ENCODE data around the gene MYADML2.
"Not testable (repeated sequence)": the region's sequence is repeated elsewhere in the genome, so short reads cannot be mapped to it uniquely, and the experiment has no call there.

Gene MYADML2, protein sequence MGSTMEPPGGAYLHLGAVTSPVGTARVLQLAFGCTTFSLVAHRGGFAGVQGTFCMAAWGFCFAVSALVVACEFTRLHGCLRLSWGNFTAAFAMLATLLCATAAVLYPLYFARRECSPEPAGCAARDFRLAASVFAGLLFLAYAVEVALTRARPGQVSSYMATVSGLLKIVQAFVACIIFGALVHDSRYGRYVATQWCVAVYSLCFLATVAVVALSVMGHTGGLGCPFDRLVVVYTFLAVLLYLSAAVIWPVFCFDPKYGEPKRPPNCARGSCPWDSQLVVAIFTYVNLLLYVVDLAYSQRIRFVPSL

DNA sequence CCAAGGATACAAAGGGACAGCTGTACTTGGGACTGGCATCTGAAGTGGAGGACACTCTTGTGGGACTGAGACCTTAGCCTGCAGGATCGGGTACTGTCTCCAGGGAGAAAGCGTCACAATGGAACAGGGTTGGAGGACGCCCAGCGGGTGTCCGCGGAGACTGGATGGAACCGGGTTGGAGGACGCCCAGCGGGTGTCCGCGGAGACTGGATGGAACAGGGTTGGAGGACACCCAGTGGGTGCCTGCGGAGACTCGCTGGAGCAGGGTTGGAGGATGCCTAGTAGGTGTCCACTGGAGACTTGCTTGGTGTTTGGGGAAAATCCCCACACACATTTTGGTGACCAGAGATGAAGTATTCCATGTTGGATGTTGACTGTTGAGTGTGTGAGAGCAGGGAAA, at the start of gene MYADML2:
Gene MYADML2, minus strand, starts transcription at position 45 of the 400 bp plus-strand sequence. CDS start 5,492 bp downstream, outside the sequence.
- no peak for DNase-seq (ENCODE audit: low read depth)

DNA sequence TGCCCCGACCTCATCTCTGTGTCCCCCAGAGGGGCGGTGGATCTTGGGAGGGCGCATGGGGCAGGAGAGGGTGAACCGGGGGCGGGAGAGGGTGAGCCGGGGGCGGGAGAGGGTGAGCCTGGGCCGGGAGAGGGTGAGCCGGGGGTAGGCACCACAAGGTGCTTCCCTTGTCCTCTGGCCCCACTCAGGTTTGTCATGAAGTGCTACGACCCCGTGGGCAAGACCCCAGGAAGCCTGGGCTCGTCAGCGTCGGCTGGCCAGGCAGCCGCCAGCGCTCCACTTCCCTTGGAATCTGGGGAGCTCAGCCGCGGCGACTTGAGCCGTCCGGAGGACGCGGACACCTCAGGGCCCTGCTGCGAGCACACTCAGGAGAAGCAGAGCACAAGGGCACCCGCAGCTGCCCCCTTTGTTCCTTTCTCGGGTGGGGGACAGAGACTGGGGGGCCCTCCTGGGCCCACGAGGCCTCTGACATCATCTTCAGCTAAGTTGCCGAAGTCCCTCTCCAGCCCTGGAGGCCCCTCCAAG, 49.3 kb upstream of the MYADML2 start:
- no peak for DNase-seq (ENCODE audit: low read depth)

DNA sequence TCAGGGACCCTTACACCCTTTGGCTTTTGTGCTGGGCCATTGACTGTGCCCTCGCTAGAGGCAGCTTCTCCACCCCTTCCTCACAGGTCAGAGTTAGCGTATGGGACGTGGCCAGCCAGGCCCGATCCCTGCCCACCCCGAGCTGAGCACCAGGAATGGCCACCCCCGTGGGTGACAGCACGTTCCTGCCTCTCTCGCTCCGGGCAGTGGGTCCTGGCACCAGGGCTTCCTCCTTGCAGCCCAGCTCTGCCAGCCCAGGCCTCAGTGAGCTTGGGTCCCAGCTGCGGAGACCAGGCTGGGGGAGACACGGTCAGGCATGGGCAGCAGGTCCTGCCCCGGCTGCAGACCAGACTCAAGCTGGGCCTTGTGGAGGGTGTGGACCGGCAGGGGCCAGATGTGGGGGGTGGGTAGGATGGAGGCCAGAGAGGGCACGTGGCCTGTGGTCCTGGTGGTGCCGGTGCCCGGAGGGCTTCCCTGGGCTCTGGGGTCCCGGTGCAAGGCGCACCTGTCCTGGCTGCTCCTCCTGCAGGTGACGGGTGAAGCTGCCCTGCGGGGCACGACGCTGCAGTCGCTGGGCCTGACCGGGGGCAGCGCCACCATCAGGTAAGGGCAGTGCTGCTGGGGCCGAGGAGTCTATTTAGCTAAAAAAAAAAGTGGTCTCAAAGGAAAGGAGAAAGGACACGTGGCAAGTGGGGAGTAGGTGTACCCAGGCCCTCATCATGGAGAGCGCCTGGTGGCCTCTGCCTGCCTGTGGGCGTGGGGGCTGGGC, 48.6 kb upstream of the MYADML2 start:
- no peak for DNase-seq (ENCODE audit: low read depth)

DNA sequence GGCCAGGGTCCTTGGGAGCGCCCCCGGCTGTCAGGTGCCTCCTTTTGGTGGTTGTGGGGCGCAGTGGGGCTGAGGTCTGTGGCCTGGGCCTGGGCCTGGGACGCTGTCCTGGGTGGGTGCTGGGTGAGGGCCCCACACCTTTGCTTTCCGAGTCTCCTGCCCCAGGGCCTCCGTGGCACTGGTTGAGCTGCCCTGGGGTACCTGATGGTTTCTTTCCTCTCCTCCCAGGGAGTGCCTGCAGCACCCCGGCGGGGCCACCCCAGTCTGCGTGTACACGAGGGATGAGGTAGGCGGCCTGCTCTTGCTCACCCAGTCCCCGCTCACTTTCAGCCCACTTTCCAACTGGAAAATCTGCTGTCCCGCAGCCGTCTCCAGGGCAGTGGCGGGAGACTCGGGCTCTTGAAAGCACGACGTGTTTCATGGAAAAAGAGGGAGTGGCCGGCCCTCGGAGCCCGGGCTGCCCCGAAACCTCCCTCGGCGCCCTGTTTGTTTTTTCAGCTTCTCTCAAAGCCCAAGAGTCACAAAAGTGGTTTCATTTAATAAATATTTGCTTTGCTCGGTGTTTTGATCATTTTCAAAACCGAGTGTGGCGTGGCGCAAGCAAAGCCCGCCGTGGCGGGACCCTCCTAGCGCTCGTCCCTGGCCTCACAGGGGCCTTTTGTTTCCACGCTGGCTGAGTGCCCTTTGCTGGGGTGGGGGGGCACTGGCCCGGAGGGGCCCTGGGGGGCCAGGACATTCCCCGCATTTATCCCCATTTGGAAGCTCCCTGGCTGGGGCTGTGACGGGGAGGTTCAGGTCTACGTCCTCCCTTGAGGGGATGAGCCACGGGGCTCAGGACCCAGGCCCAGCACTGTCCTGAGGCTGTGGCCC, 47.8 kb upstream of the MYADML2 start:
- DNase-seq (ENCODE audit: low read depth), result no peak

DNA sequence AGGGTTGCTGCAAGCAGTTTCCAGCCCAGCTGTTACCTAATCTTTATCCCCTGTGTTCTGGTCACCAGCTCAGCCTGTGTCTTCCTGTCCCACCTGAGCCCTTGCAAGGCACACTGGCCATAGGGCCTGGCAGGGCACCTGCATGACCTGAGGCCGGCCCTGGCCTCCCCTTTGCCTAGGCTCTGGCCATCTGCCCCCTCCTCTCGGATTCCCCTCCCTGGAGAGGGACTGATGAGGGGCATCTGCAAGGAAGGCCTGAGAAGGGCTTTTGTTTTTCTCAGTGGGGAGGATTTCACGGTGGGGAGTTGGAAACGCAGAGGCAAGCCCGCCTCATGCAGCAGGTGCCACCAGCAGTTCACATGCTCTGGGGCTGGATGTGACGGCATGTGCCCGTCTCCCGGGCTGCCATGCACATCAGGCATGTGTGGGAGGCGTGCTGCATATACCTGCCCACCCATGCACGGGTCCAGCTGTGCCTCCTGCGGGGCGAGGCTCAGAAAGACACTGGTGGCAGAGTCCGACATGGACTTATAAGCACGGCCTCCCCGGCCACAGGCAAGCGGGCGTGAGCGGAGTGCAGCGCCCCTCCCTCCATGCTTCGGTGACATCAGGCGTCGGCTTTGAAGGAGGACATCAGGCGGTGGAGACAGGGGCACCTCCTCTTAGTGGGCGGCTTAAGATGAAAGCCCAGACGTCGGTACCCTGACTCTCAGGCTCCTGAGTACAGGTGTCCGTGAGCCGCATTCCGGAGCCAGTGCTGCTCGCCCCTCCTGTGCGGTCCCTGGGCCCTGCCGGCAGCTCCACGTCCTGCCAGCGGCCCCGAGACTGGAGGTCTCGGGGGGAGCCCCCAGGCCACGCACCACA, 46.9 kb upstream of the MYADML2 start:
- DNase-seq (ENCODE audit: low read depth), result no peak

DNA sequence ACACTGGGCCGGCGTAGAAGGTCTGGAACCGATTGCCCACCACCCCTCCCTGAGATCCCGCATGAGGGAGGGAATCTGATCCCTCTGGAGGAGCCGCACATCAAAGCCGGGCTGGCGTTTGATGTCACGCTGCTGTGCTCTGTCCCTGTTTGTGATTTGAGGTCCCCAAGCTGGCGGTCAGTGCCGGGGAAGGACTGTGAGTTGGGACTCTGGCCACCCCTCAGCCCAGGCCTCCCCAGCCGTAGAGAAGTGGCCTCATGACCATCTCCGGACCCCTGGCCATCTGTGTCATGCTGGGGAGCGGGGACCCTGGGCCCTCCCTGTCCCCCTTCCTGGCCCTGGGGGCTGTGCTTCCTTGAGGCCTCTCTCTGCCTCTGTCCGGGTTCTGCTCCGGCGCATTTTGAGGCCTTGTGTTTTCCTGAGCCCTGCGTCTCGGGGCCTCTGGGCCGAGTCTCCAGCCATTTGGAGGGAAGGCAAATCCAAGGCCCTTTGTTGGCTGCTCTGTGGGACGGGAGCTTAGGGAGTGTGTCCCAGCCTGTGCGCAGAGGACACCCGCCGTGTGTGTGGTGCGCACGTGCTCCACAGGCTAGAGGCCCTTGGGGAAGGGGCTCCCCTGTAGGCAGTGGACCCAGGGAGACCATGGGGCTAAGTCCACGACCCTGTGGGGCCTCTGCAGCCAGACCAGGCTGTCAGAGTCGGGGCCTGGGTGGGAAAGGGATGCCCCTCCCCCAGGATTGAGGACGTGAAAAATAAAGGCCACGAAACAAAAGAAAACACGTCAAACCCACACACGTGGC, 45.5 kb upstream of the MYADML2 start:
- DNase-seq (ENCODE audit: low read depth), result no peak

DNA sequence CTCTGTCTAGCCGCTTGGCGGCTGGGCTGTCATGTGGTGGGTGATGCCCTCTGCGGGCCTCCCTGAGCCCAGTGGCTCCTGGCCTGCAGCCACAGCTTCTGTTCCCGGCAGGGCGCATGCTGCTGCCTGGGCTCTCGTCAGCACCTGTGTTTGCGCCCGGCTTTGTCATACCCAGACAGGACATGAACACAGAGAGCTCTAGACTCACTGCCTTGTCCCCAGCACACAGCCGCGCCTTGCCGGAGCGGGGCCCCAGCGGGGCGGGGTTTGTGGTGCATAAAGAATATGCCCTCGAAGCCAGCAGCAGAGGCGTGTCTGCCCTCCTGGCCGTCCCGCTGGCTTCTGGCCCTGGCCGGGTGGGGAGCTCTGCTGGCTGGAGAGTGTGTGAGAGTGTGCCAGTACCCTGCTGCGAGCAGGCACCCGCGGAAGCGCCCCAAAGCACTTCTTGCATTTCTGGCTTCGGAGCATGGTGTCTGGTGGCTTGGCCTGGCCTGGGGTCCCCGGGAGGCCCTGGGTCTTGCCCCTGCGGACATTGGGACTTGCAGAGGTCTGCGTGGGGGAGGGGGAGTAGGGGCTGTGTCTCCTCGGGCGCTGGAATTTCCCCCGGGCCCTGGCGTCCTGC, 44.8 kb upstream of the MYADML2 start:
- DNase-seq (ENCODE audit: low read depth), result no peak

DNA sequence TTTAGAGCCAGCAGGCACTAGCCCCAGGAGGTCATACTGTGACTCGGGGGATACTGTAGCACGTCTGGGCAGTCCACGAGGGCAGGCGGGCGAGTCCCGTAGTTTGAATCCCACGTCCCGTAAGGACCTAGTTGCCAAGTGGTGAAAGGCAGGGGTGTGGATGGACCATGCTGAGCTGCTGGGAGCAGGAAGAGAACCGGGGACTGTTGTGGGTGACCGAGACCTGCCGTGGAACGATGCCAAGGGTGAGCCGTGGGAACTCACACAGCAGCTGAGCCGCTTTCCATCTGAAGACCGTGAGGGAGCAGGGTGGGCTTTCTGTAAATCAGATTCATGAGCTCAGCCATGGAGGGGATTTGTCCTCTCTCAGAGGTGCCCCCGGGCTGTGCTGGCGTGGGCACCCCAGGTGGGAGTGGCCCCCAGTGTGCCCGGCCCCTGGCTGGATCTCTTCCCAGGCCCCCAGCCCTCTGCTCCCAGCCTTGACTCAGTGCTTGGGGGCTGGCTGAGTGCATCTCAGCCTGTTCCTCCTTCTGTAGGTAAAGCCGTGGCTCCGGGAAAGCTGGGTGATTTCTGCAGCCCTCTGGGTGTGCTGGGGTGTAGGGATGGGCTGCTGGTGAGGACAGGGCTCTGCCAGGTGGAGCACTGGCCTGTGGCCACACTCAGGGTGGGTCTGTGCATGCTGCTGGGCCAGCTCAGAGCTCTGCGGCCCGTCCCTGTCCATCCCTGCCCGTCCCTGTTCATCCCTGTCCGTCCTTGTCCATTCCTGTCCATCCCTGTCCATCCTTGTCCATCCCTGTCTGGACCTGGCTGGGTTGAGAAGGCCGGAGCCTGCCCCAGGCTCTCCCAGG, 44.0 kb upstream of the MYADML2 start:
- DNase-seq (ENCODE audit: low read depth), result no peak

DNA sequence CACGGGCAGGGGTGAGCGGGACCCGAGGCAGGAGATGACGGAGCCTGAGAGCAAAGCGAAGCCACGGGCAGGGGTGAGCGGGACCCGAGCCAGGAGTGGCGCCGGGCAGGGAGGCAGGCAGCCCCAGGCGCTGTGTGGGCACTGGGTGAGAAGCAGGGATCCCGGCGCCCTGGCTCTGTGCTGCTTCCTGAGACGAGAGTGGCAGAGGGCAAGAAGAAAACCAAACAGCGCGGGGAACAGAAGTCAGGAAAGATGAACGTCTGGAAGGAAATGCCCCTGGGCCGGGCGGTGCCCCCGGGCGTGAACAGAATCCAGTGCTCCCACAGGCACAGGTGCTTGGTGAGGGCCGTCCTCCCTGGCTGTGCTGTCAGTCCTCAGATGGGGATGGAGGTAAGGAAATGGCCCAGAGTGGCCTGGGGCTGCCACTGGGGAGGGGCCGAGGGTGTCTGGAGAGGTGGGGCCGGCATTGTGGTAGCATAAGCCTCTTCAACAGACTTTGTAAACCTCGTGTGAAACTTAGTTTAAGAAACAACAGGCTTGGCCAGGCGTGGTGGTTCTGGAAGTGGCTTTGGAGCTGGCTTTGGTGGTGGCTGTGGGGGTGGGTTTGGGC, 40.2 kb upstream of the MYADML2 start:
- no peak for DNase-seq (ENCODE audit: low read depth)

DNA sequence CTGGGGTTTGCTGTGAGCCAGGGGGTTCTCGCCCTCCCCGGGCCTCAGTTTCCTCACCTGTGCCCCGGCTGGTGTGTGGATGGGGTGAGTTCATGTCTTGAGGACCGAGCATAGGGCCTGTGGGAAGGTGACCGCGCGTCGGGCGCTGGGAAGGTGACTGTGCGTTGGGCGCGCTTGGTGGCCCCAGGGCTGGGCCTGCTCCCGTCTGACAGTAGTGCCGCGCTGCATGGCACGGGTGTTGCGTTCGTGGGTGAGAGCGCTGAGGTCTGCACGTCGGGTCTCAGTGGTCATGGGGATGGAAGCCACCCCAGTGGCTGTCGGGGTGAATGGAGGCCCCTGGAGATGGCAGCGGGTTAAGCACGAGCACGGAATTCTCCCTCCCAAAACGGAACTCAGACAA, 39.6 kb upstream of the MYADML2 start:
- no peak for DNase-seq (ENCODE audit: low read depth)

DNA sequence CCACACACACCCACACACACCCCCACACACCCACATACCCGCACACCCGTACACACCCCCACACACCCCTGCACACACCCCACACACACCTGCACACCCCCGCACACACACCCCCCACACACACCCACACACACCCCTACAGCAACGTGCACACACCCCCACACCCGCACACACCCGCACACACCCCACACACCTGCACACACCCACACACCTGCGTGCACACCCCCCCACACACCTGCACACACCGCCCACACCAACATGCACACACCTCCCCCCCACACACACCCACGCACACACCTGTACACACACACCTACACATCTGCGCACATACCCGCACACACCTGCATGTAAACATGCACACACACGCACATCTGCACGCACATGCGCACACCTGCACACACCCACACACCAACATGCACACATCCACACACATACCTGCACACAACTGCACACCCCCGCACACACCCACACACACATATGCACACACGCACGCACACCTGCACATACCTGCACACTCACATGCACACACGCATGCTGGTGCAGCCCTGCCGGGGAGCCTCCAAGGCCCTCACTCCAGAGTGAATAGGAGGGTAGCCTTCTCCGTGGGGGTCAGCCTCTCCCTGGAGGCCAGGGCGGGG, 37.9 kb upstream of the MYADML2 start:
- DNase-seq (ENCODE audit: low read depth), result no peak

DNA sequence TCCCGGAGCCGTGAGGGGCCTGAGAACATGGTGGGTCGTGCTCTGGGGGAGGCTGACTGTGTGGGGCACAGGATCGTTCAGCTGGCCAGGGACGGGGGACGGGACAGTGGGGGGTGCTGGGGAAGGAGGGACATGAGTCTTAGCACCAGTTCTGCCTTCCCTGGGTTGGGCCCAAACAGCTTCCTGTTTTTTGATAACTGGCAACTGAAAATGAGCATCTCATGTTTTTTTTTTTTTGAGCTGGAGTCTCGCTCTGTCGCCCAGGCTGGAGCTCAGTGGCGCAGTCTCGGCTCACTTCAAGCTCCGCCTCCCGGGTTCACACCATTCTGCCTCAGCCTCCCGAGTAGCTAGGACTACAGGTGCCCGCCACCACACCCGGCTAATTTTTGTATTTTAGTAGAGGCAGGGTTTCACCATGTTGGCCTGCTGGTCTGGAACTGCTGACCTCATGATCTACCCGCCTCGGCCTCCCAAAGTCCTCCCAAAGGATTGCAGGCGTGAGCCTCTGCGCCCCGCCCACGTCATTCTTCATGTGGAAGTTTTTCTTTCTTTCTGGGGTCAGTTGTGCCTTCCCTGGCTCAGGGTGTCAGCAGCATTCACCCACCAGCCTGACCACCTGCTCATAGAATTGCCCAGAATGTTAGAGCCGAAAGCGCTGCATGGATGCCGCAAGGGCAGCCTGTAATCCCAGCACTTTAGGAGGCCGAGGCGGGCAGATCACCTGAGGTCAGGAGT, 36.8 kb upstream of the MYADML2 start:
- no peak for DNase-seq (ENCODE audit: low read depth)

DNA sequence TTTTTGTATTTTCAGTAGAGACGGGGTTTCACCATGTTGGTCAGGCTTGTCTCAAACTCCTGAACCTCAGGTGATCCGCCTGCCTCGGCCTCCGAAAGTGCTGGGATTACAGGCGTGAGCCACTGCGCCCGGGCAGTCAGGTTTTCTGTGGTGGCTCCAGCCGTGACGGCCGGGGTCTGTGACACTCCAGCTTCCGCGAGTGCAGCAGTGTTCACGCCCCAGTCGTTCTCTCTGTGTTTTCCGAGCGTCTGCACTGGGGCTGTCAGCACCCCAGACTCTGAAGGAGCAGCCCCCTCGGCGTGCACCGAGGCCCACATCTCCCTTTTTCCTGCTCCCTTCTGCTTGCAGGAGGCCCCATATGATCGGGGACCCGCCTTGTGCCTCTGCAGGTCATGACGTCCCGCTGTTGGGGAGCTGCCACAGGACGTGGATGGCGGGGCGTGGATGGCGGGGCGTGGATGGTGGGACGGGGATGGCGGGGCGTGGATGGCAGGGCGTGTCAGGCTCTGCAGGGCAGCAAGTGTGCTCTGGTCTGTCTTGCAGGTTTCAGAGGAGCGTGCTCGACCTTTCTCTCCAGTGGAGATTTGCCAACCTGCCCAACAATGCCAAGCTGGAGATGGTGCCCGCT, 36.1 kb upstream of the MYADML2 start:
- DNase-seq (ENCODE audit: low read depth), result no peak

DNA sequence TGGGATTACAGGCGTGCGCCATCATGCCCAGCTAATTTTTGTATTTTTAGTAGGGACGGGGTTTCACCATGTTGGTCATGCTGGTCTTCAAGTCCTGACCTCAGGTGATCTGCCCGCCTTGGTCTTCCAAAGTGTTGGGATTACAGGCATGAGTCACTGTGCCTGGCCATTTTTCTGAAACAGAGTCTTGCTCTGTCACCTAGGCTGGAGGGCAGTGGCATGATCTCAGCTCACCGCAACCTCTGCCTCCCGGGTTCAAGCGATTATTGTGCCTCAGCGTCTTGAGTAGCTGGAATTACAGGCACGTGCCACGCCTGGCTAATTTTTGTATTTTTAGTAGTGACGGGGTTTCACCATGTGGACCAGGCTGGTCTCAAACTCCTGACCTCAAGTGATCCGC, 34.5 kb upstream of the MYADML2 start:
- not testable (repeated sequence) for DNase-seq (ENCODE audit: low read depth)

DNA sequence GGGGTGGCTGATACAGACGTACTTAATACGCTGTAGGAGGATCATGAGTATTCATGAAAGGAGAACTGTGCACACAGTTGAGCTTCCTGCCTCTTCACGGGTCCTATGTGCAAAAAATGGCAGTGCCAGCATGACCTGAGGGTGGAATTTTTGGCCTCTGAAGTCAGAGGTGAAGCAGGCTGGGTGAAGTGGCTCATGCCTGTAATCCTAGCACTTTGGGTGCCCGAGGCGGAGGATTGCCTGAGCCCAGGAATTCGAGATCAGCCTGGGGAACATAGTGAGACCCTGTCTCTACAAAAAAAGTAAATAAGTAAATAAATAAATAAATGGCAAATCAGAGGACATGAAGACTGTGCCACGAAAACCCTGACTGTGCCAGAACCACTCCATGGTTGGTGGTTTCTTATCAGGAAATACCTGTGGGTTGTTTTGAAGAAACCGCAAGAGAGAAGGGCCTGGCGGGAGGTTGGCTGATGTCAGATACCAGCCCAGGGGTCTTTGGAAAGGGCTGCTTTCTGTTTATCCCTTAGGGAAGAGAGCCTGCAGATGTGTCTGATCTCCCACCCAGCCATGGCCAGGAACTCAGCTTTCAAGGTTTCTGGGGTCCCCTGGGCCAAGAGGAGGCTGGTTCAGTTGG, 33.8 kb upstream of the MYADML2 start:
- no peak for DNase-seq (ENCODE audit: low read depth)

DNA sequence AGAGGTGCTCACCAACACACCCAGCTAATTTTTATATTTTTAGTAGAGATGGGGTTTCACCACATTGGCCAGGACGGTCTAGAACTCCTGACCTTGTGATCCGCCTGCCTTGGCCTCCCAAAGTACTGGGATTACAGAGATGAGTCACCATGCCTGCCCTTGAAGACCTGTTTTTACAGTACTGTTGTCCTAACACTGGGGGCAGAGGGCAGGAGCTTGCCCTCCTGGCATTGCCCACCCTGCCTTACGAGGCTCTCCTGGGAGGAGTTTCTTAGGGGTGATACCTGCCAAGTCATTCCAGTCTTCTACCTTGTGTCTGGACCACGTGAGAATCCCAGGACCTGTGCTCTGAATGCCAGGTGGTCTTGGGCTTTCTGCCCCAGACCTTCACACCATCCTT, 33.1 kb upstream of the MYADML2 start:
- no peak for DNase-seq (ENCODE audit: low read depth)
